ENCODE measurements around the gene STPG4.
"Not testable (repeated sequence)": the region's sequence is repeated elsewhere in the genome, so short reads cannot be mapped to it uniquely, and the experiment has no call there.

Gene STPG4

GRCh38 chr2:47172922-47173695, 18.0 kb upstream of the STPG4 start:
- no peak for DNase-seq (ENCODE audit: low read depth in 2 of 2)

DNA sequence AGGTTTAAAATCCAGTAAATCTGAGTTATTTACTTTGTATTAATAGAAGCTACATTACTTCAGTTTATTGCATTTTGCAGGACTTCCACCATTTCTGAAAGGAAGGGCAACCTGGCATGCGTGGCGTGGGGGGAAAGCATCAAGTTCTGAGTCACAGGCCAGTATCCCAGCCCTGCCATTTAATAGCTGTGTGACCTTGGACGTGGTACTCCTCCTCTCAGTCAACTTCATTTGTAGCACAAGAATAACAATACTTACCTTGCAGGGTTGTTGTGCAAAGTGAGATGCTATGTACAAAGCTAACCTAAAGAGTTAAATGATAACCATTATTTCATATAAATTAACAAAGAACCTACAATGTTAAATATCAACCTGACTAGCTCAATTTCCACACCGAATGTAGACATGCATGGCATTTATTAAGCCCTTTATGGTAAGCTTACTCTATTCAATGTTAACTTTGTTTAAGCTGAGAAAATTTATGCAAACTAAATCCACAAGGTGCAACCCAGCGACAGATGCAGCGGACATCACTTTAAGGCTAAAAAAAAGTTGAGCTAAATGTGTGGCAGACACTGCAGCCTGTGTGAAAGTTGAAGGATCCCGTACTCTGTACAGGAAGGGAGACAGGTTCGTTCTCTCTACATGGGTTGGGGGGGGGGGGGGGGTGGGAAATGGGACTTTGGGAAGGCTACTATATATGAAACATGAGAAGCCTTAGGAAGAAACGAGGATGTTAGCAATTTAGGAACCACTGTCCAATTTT, 17.2 kb upstream of the STPG4 start:
- no peak for DNase-seq (ENCODE audit: low read depth in 2 of 2)

GRCh38 chr2:47169784-47170183, 14.7 kb upstream of the STPG4 start:
- no peak for DNase-seq (ENCODE audit: low read depth in 2 of 2)

GRCh38 chr2:47168895-47169294, 13.8 kb upstream of the STPG4 start:
- not testable (repeated sequence) for DNase-seq (ENCODE audit: low read depth in 2 of 2)

GRCh38 chr2:47167149-47167548, 12.0 kb upstream of the STPG4 start:
- DNase-seq (ENCODE audit: low read depth in 2 of 2), result no peak

DNA sequence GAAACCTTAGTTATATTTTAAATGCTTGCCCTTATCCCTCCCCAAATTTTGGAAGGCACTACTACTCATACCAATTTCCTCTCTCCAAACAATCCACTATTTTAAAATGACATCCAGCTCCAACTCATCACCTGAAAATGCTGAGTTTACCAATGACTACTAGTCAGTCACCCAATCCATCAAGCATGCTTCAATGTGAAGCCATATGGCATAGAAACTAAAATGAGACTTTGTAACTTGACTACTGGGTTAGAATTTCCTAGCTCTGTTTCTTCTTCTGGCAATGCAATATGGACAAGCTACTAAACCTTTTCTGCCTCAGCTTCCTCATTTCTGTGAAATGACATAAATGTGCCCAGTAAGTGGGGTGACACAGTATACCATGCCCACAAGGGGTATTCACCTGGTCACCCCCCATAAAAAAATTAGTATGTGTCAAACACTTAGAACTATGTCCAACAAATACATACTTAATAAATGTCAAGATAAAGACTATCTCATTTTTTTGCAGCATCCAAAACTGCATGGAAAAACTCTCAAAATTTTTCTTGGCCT, 10.0 kb upstream of the STPG4 start:
- DNase-seq (ENCODE audit: low read depth in 2 of 2), result no peak

- DNase-seq (ENCODE audit: low read depth in 2 of 2), result no peak
Observed at GRCh38 chr2:47162780-47163179, 7.7 kb upstream of the STPG4 start.

GRCh38 chr2:47161475-47161874, 6.4 kb upstream of the STPG4 start:
- DNase-seq (ENCODE audit: low read depth in 2 of 2), result no peak

DNA sequence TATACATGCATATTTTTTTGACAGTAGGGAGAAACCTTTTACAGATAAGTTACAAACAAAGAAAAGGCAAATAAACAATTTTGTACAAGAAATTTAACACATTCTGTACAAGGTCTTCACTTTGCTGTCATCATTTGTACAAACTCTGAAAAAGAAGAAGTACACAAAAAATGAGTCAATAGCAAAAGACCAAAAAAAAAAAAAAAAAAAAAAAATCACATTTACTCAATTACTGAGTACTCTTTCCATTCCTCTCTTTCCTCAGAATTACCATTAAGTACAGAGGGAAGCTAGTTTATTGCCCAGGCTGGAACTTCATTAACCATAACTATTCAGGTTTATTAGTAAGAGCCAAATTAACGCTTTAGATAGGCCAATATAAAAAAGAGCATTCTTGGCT, 5.6 kb upstream of the STPG4 start:
- DNase-seq (ENCODE audit: low read depth in 2 of 2), result no peak

GRCh38 chr2:47160211-47160610, 5.1 kb upstream of the STPG4 start:
- no peak for DNase-seq (ENCODE audit: low read depth in 2 of 2)

GRCh38 chr2:47159627-47160026, 4.5 kb upstream of the STPG4 start:
- DNase-seq (ENCODE audit: low read depth in 2 of 2), result no peak

GRCh38 chr2:47158576-47158975, 3.5 kb upstream of the STPG4 start:
- no peak for DNase-seq (ENCODE audit: low read depth in 2 of 2)

- no peak for DNase-seq (ENCODE audit: low read depth in 2 of 2)
Observed at GRCh38 chr2:47152803-47153202, 2.3 kb downstream of the STPG4 start.

DNA sequence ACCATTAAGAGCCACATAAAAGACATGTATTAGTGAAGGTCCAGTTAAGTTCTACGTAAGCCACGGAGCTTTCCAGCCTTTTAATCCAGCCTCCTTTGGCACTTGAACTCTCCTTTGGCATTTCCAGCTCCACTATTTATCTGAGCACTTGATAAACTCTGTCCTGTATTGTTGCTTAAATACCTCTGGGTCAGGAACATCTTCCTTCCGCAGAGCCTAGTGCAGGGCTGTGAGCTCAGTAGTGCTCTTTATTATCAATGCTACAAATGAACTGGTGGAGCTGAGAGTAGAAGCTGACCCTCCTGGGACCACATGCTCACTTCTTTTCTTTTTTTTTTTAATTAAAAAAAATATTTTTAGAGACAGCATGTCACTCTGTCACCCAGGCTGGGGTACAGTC, 4.9 kb downstream of the STPG4 start:
- no peak for DNase-seq (ENCODE audit: low read depth in 2 of 2)

DNA sequence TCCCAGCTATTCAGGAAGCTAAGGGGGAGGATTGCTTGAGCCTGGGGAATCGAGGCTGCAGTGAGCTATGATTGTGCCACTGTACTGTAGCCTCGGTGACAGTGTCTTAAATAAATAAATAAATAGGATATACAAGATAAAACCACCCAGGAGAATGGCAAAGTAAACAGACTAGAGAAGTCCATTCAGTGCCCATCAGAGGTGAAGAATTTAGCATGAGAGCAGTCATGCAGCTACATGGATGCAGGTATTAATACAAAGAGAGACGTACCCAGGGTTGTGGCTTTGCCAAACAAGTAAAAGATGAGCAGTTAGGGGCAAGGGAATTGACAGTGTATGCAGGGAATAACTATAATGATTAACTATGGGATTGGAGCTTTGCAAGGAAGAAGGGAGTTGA, 8.1 kb downstream of the STPG4 start:
- no peak for DNase-seq (ENCODE audit: low read depth in 2 of 2)

- no peak for DNase-seq (ENCODE audit: low read depth in 2 of 2)
Observed at GRCh38 chr2:47145466-47145865, 9.6 kb downstream of the STPG4 start.

GRCh38 chr2:47141520-47141919, 13.6 kb downstream of the STPG4 start:
- no peak for DNase-seq (ENCODE audit: low read depth in 2 of 2)

GRCh38 chr2:47134386-47135090, 20.6 kb downstream of the STPG4 start:
- no peak for DNase-seq (ENCODE audit: low read depth in 2 of 2)

DNA sequence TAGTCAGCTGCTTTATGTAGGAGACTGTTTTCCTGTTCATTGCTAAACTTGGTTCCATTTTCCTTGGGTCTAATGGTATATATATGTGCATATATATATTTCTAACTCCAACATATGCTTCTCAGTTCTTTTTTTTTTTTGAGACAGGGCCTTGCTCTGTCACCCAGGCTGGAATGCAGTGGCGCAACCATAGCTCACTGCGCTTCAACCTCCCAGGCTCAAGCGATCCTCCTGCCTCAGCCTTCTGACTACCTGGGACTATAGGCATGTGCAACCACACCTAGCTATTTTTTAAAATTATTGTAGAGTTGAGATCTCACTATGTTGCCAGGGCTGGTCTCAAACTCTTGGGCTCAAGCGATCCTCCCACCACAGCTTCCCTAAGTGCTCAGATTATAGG, 22.1 kb downstream of the STPG4 start:
- no peak for DNase-seq (ENCODE audit: low read depth in 2 of 2)

- DNase-seq (ENCODE audit: low read depth in 2 of 2), result no peak
Observed at GRCh38 chr2:47129191-47129706, 25.9 kb downstream of the STPG4 start.

DNA sequence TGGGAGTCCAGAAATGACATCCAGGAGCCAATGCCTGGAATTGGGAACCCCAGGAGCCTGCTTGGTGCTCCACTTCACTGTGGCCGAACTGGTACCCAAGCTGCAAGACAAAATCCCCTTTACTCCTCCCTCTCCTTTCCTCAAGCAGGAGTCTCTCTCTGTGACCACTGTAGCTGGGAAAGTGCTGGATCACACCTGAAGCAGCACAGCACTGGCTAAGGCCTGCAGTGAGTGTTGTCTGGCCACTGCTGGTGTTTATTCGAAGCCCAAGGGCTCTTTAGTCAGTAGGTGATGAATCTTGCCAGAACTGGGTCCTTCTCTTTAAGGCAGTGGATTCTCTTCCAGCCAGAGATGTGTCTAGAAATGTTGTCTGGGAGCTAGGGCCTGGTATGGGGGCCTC, 26.4 kb downstream of the STPG4 start:
- DNase-seq (ENCODE audit: low read depth in 2 of 2), result no peak

DNA sequence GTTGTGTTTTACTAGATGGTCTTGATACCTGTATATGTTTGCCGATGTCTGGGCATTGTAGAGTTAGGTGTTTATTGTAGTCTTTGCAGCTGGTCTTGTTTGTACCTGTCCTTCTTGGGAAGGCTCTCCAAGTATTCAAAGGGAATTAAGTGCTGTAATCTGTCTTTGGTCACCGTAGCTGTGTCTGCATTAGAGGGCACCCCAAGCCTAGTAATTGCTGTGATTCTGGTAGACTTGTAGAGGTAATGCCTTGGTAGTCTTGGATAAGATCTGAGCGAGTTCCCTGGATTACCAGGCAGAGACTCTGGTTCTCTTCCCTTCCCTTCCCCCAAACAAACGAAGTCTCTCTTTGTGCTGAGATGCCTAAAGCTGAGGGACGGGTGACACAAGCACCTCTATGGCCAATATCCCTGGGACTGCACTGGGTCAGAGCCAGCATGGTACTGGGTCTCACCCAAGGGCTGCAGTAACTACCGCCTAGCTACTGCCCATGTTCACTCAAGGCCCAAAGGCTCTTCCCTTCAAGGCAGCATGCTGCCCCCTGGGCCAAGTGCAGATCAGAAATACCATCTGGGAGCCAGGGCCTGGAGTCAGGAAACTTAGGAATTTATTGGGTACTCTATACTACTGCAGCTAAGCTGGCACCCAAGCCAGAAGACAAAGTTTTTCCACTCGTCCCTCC, 27.1 kb downstream of the STPG4 start:
- DNase-seq (ENCODE audit: low read depth in 2 of 2), result no peak

All from stimulated activated CD4-positive, alpha-beta T cell treated with anti-CD3 and anti-CD28 coated beads, Interleukin-4, amount 100 ng/mL, for 48 hours (primary cell).